NCI-H1105 (cell line): ENCODE data around the gene FAM76A.
"Not testable (repeated sequence)": the region's sequence is repeated elsewhere in the genome, so short reads cannot be mapped to it uniquely, and the experiment has no call there.

Source experiments
- DNase-seq: peaks from one replicate; lab custom pipeline; 2025; lab: John Stamatoyannopoulos, UW

The FAM76A gene

GRCh38 chr1:27724961-27725373 lies 794 bp upstream of the FAM76A start:
- DNase-seq = peak; percentile 80

GRCh38 chr1:27726173-27727044 lies 648 bp downstream of the FAM76A start:
- DNase-seq = peak; percentile 20

DNA sequence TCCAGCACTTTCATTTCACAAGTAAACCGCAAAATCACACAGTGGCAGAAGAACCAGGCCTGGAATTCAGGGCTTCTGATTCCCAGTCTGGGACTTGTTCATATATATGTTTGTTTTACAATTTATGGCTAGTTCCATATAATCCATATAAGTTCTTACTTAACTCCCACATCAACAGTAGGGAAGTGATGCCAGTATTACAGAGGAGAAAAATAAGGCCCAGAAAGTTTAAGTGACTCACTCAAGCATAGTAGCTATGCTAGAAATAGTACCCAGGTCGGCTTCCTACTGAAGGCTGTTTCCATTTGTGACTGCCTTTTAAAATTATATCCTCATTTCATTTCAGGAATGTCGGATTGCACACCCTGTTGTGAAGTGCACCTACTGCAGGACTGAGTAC lies 1.4 kb downstream of the FAM76A start:
- no peak for DNase-seq

DNA sequence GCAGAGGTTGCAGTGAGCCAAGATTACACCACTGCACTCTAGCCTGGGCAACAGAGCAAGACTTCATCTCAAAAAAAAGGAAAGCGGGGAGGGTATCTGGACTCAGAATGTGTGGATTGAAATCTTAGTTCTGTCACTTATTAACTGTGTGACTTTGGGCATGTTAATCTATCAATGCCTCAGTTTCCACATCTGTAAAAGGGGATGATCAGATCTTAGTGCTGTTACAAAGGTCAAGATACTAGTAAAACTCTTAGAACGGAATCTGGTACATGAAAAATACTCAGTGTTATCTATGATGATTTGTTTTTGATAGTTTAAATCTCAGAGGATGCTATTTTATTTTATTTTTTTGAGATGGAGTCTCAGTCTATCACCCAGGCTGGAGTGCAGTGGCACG lies 10.5 kb downstream of the FAM76A start:
- DNase-seq = no peak

DNA sequence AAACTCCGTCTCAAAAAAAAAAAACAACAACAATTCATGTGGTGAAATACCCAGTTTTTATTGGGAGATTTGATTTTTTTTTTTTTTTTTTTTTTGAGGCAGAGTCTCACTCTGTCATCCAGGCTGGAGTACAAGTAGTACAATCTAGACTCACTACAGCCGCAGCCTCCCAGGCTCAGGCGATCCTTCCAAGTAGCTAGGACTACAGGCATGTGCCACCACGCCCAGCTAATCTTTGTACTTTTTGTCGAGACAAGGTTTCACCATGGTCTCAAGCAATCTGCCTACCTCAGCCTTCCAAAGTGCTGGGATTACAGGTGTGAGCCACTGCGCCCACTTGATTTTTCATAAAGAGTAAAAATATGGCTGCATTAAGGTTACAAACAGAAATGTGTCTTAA lies 15.4 kb downstream of the FAM76A start:
- no peak for DNase-seq

DNA sequence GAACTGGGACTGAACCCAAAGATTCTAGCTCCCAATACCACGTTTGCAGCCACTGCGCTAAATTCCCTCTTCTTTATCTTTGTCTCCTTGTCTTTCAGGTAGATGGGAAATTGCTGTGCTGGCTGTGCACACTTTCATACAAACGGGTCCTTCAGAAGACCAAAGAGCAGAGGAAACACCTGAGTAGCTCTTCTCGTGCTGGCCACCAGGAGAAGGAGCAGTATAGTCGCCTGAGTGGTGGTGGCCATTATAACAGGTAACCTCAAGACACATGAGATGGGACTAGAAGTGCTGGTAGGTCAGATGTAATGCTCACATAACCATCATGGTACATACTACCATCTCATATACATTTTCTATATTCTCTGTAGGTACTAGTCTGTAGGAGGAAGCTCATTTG lies 18.8 kb downstream of the FAM76A start:
- DNase-seq = no peak

GRCh38 chr1:27745466-27745865 lies 19.7 kb downstream of the FAM76A start:
- no peak for DNase-seq

- DNase-seq = no peak
Observed at GRCh38 chr1:27752360-27752759, 26.6 kb downstream of the FAM76A start.

DNA sequence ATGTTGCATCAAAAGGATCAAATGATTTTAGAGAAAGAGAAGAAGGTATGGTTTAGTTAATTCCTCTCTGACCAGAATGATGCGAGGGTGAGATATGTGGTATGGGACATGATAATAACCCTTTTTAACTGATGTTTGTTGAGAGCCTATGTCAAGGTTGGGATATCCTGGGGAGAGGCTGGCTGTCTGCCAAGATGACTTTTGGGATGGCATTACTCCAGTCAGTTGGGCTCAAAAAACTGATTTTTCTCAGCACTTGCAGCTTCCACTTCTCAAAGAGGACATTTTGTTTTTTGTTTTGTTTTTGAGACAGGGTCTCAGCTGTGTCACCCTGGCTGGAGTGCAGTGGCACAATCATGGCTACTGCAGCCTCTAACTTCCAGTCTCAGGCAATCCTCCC lies 29.5 kb downstream of the FAM76A start:
- no peak for DNase-seq

GRCh38 chr1:27755865-27756264 lies 30.1 kb downstream of the FAM76A start:
- DNase-seq = no peak

GRCh38 chr1:27759236-27759635 lies 33.5 kb downstream of the FAM76A start:
- no peak for DNase-seq

DNA sequence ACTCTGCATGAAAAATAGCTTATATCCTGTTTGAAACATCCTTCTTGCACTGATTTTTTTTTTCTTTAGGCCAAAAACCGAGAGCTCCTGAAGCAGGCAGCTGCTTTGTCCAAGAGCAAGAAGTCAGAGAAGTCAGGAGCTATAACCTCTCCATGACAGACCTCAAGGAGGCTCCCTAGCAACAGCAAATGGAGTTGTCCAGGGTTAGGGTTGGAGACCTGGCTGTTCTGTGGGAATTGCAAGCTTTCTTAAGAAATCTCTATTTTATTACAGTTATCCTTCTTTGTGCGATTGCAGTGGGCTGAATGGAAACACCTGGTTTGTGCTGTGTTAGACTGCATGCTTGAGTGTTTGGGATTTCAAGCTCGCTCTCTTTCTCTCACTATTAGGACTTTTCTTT lies 34.7 kb downstream of the FAM76A start:
- no peak for DNase-seq

DNA sequence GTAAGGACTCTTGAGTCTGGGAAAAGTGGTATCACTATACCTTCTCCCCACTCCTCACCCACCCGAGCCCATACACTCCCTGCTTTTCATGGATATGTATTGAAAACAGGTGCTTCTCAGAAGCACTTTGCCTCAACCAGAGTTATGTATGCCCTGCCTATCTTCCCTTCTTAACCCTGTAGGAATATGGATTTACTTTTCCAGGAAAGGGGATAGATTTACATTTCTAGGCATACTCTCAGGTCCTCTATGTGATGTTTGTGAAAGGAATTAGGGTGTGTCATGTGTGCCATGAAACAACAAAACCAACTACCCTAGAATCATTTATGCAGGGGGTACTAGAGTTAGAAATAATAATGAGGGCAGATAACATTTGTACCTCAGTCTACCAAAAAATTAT lies 36.3 kb downstream of the FAM76A start:
- no peak for DNase-seq

- DNase-seq = no peak
Observed at GRCh38 chr1:27763358-27763757, 37.6 kb downstream of the FAM76A start.

DNA sequence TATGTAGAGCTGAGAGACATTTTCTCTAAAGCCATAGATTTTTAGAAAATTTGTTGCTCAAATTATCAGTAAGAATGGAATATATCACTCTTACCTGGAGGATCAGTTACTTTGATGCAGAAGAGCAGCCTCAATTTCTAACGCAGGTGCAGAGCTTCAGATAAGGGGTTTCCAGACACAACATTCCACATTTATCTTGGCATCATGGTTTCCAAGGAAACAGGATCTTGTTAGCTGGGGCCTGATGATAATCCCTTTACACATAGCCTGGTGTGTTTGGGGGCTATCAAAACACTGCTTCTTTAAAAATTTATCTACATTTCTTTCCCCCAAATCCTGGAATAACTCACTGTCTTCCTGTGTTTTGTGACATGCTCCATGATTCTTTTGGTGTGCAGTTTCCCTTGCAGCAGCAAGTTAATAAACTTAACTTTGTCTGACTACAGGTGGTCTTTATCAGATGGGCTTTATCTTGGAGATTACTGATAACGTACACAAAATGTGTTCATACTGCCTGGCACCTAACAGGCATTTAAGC lies 44.6 kb downstream of the FAM76A start:
- no peak for DNase-seq

DNA sequence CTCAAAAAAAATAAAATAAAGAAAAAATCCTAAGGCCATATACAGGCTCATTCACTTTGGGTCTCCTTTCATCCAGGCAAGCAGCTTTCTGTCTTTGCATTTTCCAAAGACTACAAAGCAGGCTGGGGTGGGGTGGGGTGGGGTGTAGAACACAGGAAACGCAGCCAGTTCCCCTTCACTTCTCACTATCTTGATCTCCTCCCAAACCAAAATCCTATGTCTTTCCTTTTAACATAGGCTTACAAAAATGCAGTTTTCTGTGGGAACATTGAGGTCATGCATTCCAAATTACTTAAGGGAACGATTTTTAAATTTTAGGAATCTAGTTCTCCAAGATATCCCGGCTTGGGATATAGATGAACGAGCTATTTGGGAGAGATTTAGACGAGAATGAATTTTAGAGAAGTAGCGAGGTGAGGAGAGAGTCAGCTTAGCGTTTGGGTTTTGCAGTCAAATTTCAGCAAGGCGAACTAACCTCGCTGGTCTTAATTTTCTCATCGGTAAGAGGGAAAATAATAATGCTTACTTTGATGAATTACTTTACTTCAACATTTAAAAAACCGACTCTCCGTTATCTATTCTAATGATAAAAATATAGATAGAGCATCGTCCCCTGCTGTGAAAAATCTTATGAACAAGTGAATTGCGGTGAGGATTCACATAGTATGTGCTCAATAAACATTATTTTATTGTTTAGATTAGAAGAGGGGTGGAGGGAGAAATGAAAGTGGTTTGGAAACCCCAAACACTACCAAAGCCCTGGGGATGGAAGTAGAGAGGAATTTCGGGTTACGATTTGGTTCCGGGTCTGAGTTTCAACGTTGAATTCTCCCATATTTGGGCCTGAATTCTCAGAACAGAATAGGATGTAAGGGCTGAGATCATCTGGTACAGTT lies 46.5 kb downstream of the FAM76A start:
- DNase-seq = no peak

GRCh38 chr1:27772932-27773825 lies 47.4 kb downstream of the FAM76A start, which contains the start of gene STX12:
STX12 (plus strand) TSS chr1:27773219; CDS start chr1:27773308, 89 bp downstream.
- peak; percentile 97 for DNase-seq

GRCh38 chr1:27773826-27774445 lies 48.2 kb downstream of the FAM76A start:
- no peak for DNase-seq

- DNase-seq = no peak
Observed at GRCh38 chr1:27774654-27775053, 48.9 kb downstream of the FAM76A start.

DNA sequence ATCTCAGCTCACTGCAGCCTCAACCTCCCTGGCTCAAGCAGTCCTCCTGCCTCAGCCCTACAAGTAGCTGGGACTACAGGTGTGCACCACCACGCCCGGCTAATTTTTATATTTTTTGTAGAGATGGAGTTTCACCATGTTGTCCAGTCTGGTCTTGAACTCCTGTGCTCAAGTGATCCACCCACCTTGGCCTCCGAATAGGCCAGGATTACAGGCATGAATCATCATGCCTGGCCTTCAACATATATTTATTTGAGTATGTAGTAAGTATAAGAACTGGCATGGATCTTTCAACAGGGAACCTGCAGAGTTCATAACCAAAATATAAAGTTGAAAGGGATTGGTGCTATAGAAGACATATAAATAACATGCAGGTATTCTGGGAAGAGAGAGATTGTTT lies 49.6 kb downstream of the FAM76A start:
- DNase-seq = not testable (repeated sequence)

- DNase-seq = not testable (repeated sequence)
Observed at GRCh38 chr1:27776276-27776675, 50.5 kb downstream of the FAM76A start.
